Measurements from ENCODE around the gene PHEX. TPM values are rescaled to one million over a fixed set of nuclear protein-coding genes. Genes with fewer than 3 reads are reported as not detected.

PHEX gene
- total RNA-seq, 1 experiment from 2014 or later = 0.89 TPM

- Mint-ChIP-seq H3K36me3 (ENCODE audit: insufficient read depth, unreplicated experiment) (no peaks in the 10 kb centered on the region), H3K9me3 (ENCODE audit: unreplicated experiment) (no peaks in the 10 kb centered on the region), H3K4me3 (ENCODE audit: unreplicated experiment) (no peak overlapping the region), H3K27ac (ENCODE audit: low read depth, unreplicated experiment) (no peak overlapping the region), H3K4me1 (ENCODE audit: insufficient read depth, unreplicated experiment) (no peaks in the 10 kb centered on the region), H3K27me3 (ENCODE audit: insufficient read depth, unreplicated experiment) (peaks cover 78% of the 10 kb centered on the region)
- ChIA-PET POLR2A (no interaction called here), CTCF (interaction anchor here (1.2 kb wide), 1 partner anchor 101 kb away, joined by 3 read pairs; no protein-coding TSS in a partner anchor)
- no peak for TF ChIP-seq CTCF (IDR thresholded peaks at IDR 0.05; ENCODE audit: unreplicated experiment)
- DNase-seq (ENCODE audit: unreplicated experiment) = no peak
- BruUV-seq (replicated peaks) = no TSS peak
- intact Hi-C loops (cut with micrococcal nuclease) = no loop called here
Measured at GRCh38 chrX:22237479-22237878, 205.4 kb downstream of the PHEX start.

GRCh38 chrX:22246620-22247019 is 214.5 kb downstream of the PHEX start:
- no peaks in the 10 kb centered on the region for H3K9me3 Mint-ChIP-seq (ENCODE audit: unreplicated experiment)
- H3K27me3 Mint-ChIP-seq (ENCODE audit: insufficient read depth, unreplicated experiment) = peaks cover 51% of the 10 kb centered on the region
- no peak for TF ChIP-seq CTCF (IDR thresholded peaks at IDR 0.05; ENCODE audit: unreplicated experiment)
- intact Hi-C loops (cut with micrococcal nuclease) = loop anchor here (1.0 kb wide), 1 partner anchor 119 kb away; no protein-coding TSS in a partner anchor
- CTCF ChIA-PET = interaction anchor here (0.6 to 0.7 kb wide), 2 partner anchors 19 to 246 kb away, joined by 3 read pairs; no protein-coding TSS in a partner anchor
- no peaks in the 10 kb centered on the region for H3K36me3 Mint-ChIP-seq (ENCODE audit: insufficient read depth, unreplicated experiment)
- no TSS peak for BruUV-seq (replicated peaks)
- DNase-seq (ENCODE audit: unreplicated experiment) = peak; percentile 74
- peaks cover 11% of the 10 kb centered on the region for H3K4me1 Mint-ChIP-seq (ENCODE audit: insufficient read depth, unreplicated experiment)
- H3K4me3 Mint-ChIP-seq (ENCODE audit: unreplicated experiment) = no peak overlapping the region
- H3K27ac Mint-ChIP-seq (ENCODE audit: low read depth, unreplicated experiment) = no peak overlapping the region
- POLR2A ChIA-PET = interaction anchor here (0.5 to 1.1 kb wide), 4 partner anchors 10 to 223 kb away, joined by 3 to 5 read pairs (median 3); no protein-coding TSS in a partner anchor

- no peak for DNase-seq (ENCODE audit: unreplicated experiment)
- intact Hi-C loops (cut with micrococcal nuclease) = no loop called here
- H3K9me3 Mint-ChIP-seq (ENCODE audit: unreplicated experiment) = no peaks in the 10 kb centered on the region
- TF ChIP-seq CTCF (IDR thresholded peaks at IDR 0.05; ENCODE audit: unreplicated experiment) = no peak
- H3K27me3 Mint-ChIP-seq (ENCODE audit: insufficient read depth, unreplicated experiment) = peaks cover 51% of the 10 kb centered on the region
- ChIA-PET CTCF (interaction anchor here (0.6 kb wide), 2 partner anchors 119 to 245 kb away, joined by 3 read pairs; no protein-coding TSS in a partner anchor), POLR2A (interaction anchor here (1.1 kb wide), 1 partner anchor 10 kb away, joined by 3 read pairs; no protein-coding TSS in a partner anchor)
- H3K36me3 Mint-ChIP-seq (ENCODE audit: insufficient read depth, unreplicated experiment) = no peaks in the 10 kb centered on the region
- no TSS peak for BruUV-seq (replicated peaks)
- H3K4me1 Mint-ChIP-seq (ENCODE audit: insufficient read depth, unreplicated experiment) = peaks cover 11% of the 10 kb centered on the region
- no peak overlapping the region for H3K4me3 Mint-ChIP-seq (ENCODE audit: unreplicated experiment)
- H3K27ac Mint-ChIP-seq (ENCODE audit: low read depth, unreplicated experiment) = no peak overlapping the region
Measured at GRCh38 chrX:22247169-22247568, 215.0 kb downstream of the PHEX start.

- TF ChIP-seq CTCF (IDR thresholded peaks at IDR 0.05; ENCODE audit: unreplicated experiment) = no peak
- peaks cover 11% of the 10 kb centered on the region for H3K4me1 Mint-ChIP-seq (ENCODE audit: insufficient read depth, unreplicated experiment)
- BruUV-seq (replicated peaks) = no TSS peak
- no peaks in the 10 kb centered on the region for H3K9me3 Mint-ChIP-seq (ENCODE audit: unreplicated experiment)
- H3K4me3 Mint-ChIP-seq (ENCODE audit: unreplicated experiment) = no peak overlapping the region
- H3K36me3 Mint-ChIP-seq (ENCODE audit: insufficient read depth, unreplicated experiment) = no peaks in the 10 kb centered on the region
- ChIA-PET CTCF (interaction anchor here (0.6 to 0.7 kb wide), 2 partner anchors 20 to 340 kb away, joined by 3 read pairs; no protein-coding TSS in a partner anchor), POLR2A (interaction anchor here (0.7 kb wide), 1 partner anchor 367 kb away, joined by 3 read pairs; no protein-coding TSS in a partner anchor)
- no peak for DNase-seq (ENCODE audit: unreplicated experiment)
- H3K27me3 Mint-ChIP-seq (ENCODE audit: insufficient read depth, unreplicated experiment) = peaks cover 51% of the 10 kb centered on the region
- intact Hi-C loops (cut with micrococcal nuclease) = no loop called here
- H3K27ac Mint-ChIP-seq (ENCODE audit: low read depth, unreplicated experiment) = no peak overlapping the region
Measured at GRCh38 chrX:22248401-22248800, 216.3 kb downstream of the PHEX start.
